Thyroid gland (tissue), 4 donors: ENCODE measurements around the gene PRDX1.

Experiments
- POLR2A ChIP-seq, 2 donors: fragments of 450-650 bp; IDR thresholded peaks; one replicate each; pipeline ENCODE4 v1.6.1; 2017; ENCODE audit warnings: antibody characterized with exemption in 2 of 2, mild to moderate bottlenecking in 2 of 2, moderate library complexity in 1 of 2
- TF ChIP-seq, protein P1 (sequence below), 6 experiments: fragments of 200-600 bp in 3 of 6; fragments of 450-650 bp in 3 of 6; sonication (generic) in 3 of 6; IDR thresholded peaks; one replicate each; pipeline ENCODE4 v1.5.1; 2016 to 2019; ENCODE audit warnings: antibody characterized with exemption in 6 of 6, mild to moderate bottlenecking in 2 of 6, inconsistent platforms in 1 of 6, moderate library complexity in 1 of 6

DNA sequence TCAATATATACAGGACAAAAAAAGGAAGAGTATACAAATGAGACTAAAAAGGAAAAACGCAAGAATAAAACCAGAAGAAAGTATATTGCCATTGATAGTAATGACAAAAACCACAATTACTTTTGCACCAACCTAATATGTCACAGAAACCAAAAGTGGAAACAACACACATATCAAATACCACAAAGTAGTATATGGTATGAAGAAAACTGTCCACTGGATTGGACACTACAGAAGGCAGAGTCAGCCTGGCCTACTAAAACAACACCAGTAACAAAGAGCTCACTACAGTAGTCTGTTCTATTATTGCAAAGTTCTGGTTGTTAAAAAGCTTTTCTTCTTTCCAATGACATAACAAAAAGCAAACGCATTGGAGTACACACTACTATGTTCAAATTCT lies 48.4 kb downstream of the PRDX1 start:
- TF ChIP-seq, protein P1, sequence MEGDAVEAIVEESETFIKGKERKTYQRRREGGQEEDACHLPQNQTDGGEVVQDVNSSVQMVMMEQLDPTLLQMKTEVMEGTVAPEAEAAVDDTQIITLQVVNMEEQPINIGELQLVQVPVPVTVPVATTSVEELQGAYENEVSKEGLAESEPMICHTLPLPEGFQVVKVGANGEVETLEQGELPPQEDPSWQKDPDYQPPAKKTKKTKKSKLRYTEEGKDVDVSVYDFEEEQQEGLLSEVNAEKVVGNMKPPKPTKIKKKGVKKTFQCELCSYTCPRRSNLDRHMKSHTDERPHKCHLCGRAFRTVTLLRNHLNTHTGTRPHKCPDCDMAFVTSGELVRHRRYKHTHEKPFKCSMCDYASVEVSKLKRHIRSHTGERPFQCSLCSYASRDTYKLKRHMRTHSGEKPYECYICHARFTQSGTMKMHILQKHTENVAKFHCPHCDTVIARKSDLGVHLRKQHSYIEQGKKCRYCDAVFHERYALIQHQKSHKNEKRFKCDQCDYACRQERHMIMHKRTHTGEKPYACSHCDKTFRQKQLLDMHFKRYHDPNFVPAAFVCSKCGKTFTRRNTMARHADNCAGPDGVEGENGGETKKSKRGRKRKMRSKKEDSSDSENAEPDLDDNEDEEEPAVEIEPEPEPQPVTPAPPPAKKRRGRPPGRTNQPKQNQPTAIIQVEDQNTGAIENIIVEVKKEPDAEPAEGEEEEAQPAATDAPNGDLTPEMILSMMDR (IDR thresholded peaks at IDR 0.05), result no peak
- TF ChIP-seq POLR2A (IDR thresholded peaks at IDR 0.05), result no peak
